Effector memory CD4-positive, alpha-beta T cell (primary cell): ENCODE data around the gene D2HGDH.
A peak's percentile ranks its signal among the peaks of the same experiment; 100 is the strongest.
"Not testable (repeated sequence)": the region's sequence is repeated elsewhere in the genome, so short reads cannot be mapped to it uniquely, and the experiment has no call there.

Experiments
- DNase-seq, 3 donors: peaks; one replicate each; pipeline ENCODE4 v3.0.0-alpha.2; 2020
- H3K27ac ChIP-seq: 2 replicates; pipeline ENCODE4 v1.7.0; 2013; ENCODE audit warnings: mild to moderate bottlenecking, low read length, moderate library complexity; ENCODE audit not compliant: insufficient read depth, poor library complexity, severe bottlenecking
- H3K27me3 ChIP-seq: replicated peaks from 2 replicates; pipeline ENCODE4 v1.7.0; 2013; ENCODE audit warnings: mild to moderate bottlenecking, low read length; ENCODE audit not compliant: insufficient read depth, control insufficient read depth, poor library complexity, severe bottlenecking
- H3K36me3 ChIP-seq: 2 replicates; pipeline ENCODE4 v1.7.0; 2013; ENCODE audit warnings: mild to moderate bottlenecking, low read length, moderate library complexity; ENCODE audit not compliant: control insufficient read depth, insufficient read depth
- H3K4me1 ChIP-seq: 2 replicates; pipeline ENCODE4 v1.7.0; 2013; ENCODE audit warnings: low read length, mild to moderate bottlenecking; ENCODE audit not compliant: control insufficient read depth, insufficient read depth, poor library complexity, severe bottlenecking
- H3K4me3 ChIP-seq: 2 replicates; pipeline ENCODE4 v1.7.0; 2013; ENCODE audit warnings: low read length, low read depth, mild to moderate bottlenecking; ENCODE audit not compliant: insufficient read depth, poor library complexity, severe bottlenecking
- H3K9me3 ChIP-seq: 2 replicates; pipeline ENCODE4 v1.7.0; 2013; ENCODE audit warnings: mild to moderate bottlenecking, low read length, moderate library complexity; ENCODE audit not compliant: control insufficient read depth

The D2HGDH gene

GRCh38 chr2:241798631-241799521 is 64.4 kb downstream of the D2HGDH start:
- no peak for DNase-seq
- H3K27ac ChIP-seq: no peak overlapping the region
- peaks cover 11% of the 10 kb centered on the region for H3K4me1 ChIP-seq

GRCh38 chr2:241799522-241800197 is 65.2 kb downstream of the D2HGDH start:
- Histone ChIP-seq H3K27me3 (peaks cover 5% of the 10 kb centered on the region), H3K4me3 (no peak overlapping the region), H3K4me1 (peaks cover 19% of the 10 kb centered on the region), H3K9me3 (no peaks in the 10 kb centered on the region), H3K27ac (no peak overlapping the region), H3K36me3 (no peaks in the 10 kb centered on the region)
- DNase-seq: no peak

More at GRCh38 chr2:241798631-241799521, 64.4 kb downstream of the D2HGDH start:
- no peak overlapping the region for H3K4me3 ChIP-seq
- no peaks in the 10 kb centered on the region for H3K9me3 ChIP-seq
- H3K36me3 ChIP-seq: no peaks in the 10 kb centered on the region
- no peaks in the 10 kb centered on the region for H3K27me3 ChIP-seq

- H3K27me3 ChIP-seq, DNase-seq, H3K9me3 ChIP-seq, H3K27ac ChIP-seq, H3K36me3 ChIP-seq, H3K4me3 ChIP-seq: not testable (repeated sequence)
- peaks cover 23% of the 10 kb centered on the region for H3K4me1 ChIP-seq
Measured at GRCh38 chr2:241800198-241800903, 65.9 kb downstream of the D2HGDH start.

- Histone ChIP-seq H3K9me3 (no peaks in the 10 kb centered on the region), H3K36me3 (no peaks in the 10 kb centered on the region), H3K4me1 (peaks cover 23% of the 10 kb centered on the region), H3K4me3 (no peak overlapping the region), H3K27ac (no peak overlapping the region), H3K27me3 (peaks cover 5% of the 10 kb centered on the region)
- no peak for DNase-seq
Measured at GRCh38 chr2:241801611-241802420, 67.4 kb downstream of the D2HGDH start.

DNA sequence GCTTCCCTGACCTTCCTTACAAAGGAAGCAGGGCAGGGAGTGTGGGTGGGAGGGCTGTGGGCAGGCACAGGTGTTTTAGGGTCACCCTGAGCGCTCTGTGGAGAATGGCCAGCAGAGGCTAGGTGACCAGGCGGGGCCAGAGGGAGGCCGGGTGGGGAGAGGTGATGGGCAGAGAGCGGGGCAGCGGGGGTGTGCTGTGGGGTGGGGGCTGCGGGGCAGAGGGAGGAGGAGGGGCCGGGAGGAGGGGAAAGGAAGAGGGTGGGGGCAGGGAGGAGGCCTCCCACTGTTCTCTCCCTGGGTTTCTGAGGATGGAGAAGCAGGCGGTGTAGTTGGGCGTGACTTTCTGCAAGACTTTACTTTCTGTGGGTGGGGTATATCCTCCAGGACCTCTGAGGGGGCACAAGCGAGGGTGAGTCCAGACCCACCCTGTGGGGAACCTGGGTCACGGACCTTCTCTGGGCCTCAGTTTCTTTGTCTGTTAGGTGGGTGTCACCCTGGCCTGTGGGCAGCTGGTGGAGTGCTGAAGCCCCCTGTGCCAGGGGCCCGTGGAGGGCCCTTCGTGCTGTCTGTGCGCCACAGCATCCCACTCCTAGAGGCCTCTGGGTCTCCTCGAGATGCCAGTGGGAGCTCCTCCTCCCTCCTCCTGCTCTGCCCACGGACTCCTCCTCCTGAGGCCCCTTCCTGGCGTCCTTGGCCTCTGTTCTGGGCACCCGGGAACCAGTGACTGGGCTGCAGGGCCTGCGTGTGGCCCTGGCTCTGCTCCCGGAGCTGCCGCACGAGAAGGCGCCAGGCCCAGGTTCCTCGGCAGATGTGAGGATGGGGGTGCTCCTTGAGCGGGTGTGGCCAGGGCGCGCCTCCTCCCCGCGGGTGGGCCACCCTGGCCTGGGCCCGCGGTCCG is 68.2 kb downstream of the D2HGDH start:
- no peaks in the 10 kb centered on the region for H3K36me3 ChIP-seq
- peaks cover 5% of the 10 kb centered on the region for H3K27me3 ChIP-seq
- H3K4me1 ChIP-seq: peaks cover 23% of the 10 kb centered on the region
- H3K27ac ChIP-seq: no peak overlapping the region
- peak overlapping the region; percentile 57 for H3K4me3 ChIP-seq
- no peaks in the 10 kb centered on the region for H3K9me3 ChIP-seq
- no peak for DNase-seq

- peak in 1 of 3 donors; percentile 20 for DNase-seq
- Histone ChIP-seq H3K4me1 (peaks cover 23% of the 10 kb centered on the region), H3K9me3 (no peaks in the 10 kb centered on the region), H3K27ac (no peak overlapping the region), H3K27me3 (peaks cover 5% of the 10 kb centered on the region), H3K36me3 (no peaks in the 10 kb centered on the region), H3K4me3 (peak overlapping the region; percentile 57)
Measured at GRCh38 chr2:241803387-241804325, 69.2 kb downstream of the D2HGDH start.

GRCh38 chr2:241804326-241805229 is 70.1 kb downstream of the D2HGDH start:
- no peak for DNase-seq
- Histone ChIP-seq H3K27me3 (peaks cover 5% of the 10 kb centered on the region), H3K27ac (no peak overlapping the region), H3K36me3 (no peaks in the 10 kb centered on the region), H3K9me3 (no peaks in the 10 kb centered on the region), H3K4me3 (peak overlapping the region; percentile 57), H3K4me1 (peaks cover 23% of the 10 kb centered on the region)

- H3K36me3 ChIP-seq, H3K27me3 ChIP-seq, H3K9me3 ChIP-seq, H3K4me3 ChIP-seq, H3K27ac ChIP-seq, DNase-seq: not testable (repeated sequence)
- peaks cover 23% of the 10 kb centered on the region for H3K4me1 ChIP-seq
Measured at GRCh38 chr2:241806217-241806616, 71.8 kb downstream of the D2HGDH start.
